HG03521 (cell line): ENCODE measurements around the gene PIGS.

Experiments
- ATAC-seq: cut with Tn5 transposase; IDR thresholded peaks from one replicate; pipeline ENCODE4 v1.9.1; 2021; ENCODE audit warnings: mild to moderate bottlenecking, moderate library complexity; ENCODE audit not compliant: unreplicated experiment

Gene PIGS

GRCh38 chr17:28551421-28552175 is 19.7 kb downstream of the PIGS start:
- ATAC-seq: no peak

- ATAC-seq: no peak
Observed at GRCh38 chr17:28550858-28551257, 20.5 kb downstream of the PIGS start.

- ATAC-seq: no peak
Observed at GRCh38 chr17:28549236-28550132, 21.8 kb downstream of the PIGS start.

- ATAC-seq: no peak
Observed at GRCh38 chr17:28548417-28549130, 22.8 kb downstream of the PIGS start.

- no peak for ATAC-seq
Observed at GRCh38 chr17:28547623-28548416, 23.5 kb downstream of the PIGS start.

- no peak for ATAC-seq
Observed at GRCh38 chr17:28547096-28547622, 24.2 kb downstream of the PIGS start.

GRCh38 chr17:28545787-28546415 is 25.4 kb downstream of the PIGS start:
- no peak for ATAC-seq

- ATAC-seq: no peak
Observed at GRCh38 chr17:28545141-28545503, 26.2 kb downstream of the PIGS start.

- ATAC-seq: no peak
Observed at GRCh38 chr17:28544402-28545140, 26.8 kb downstream of the PIGS start.

GRCh38 chr17:28541439-28541838 is 29.9 kb downstream of the PIGS start:
- ATAC-seq: no peak

GRCh38 chr17:28540231-28540630 is 31.1 kb downstream of the PIGS start:
- no peak for ATAC-seq

- ATAC-seq: no peak
Observed at GRCh38 chr17:28538296-28538895, 32.9 kb downstream of the PIGS start.

- ATAC-seq: no peak
Observed at GRCh38 chr17:28537219-28537610, 34.1 kb downstream of the PIGS start.

- ATAC-seq: no peak
Observed at GRCh38 chr17:28536532-28537218, 34.6 kb downstream of the PIGS start.

- ATAC-seq: no peak
Observed at GRCh38 chr17:28534740-28535375, 36.5 kb downstream of the PIGS start.

- ATAC-seq: no peak
Observed at GRCh38 chr17:28533091-28533807, 38.1 kb downstream of the PIGS start.
